Endothelial cell (in vitro differentiated cells): ENCODE measurements around the gene HHIPL1. TPM values are rescaled to one million over a fixed set of nuclear protein-coding genes. Genes with fewer than 3 reads are reported as not detected.

ENCODE experiments used
- DNase-seq: peaks from one replicate; pipeline ENCODE4 v3.0.0; 2021; ENCODE audit warnings: low spot score
- H3K27ac Mint-ChIP-seq: one replicate; pipeline ENCODE4 v1.8.0; 2021; ENCODE audit warnings: mixed read lengths, inconsistent platforms; ENCODE audit not compliant: unreplicated experiment
- H3K27me3 Mint-ChIP-seq: one replicate; pipeline ENCODE4 v1.8.0; 2021; ENCODE audit warnings: mild to moderate bottlenecking, moderate library complexity, mixed read lengths, inconsistent platforms; ENCODE audit not compliant: unreplicated experiment
- H3K36me3 Mint-ChIP-seq: one replicate; pipeline ENCODE4 v1.8.0; 2021; ENCODE audit warnings: mild to moderate bottlenecking, low read depth, mixed read lengths, inconsistent platforms; ENCODE audit not compliant: unreplicated experiment
- H3K4me1 Mint-ChIP-seq: one replicate; pipeline ENCODE4 v1.8.0; 2021; ENCODE audit warnings: mild to moderate bottlenecking, mixed read lengths, inconsistent platforms; ENCODE audit not compliant: unreplicated experiment
- H3K4me3 Mint-ChIP-seq: one replicate; pipeline ENCODE4 v1.8.0; 2021; ENCODE audit warnings: mild to moderate bottlenecking, mixed read lengths, inconsistent platforms; ENCODE audit not compliant: unreplicated experiment
- H3K9me3 Mint-ChIP-seq: one replicate; pipeline ENCODE4 v1.8.0; 2021; ENCODE audit warnings: mixed read lengths, inconsistent platforms; ENCODE audit not compliant: unreplicated experiment
- total RNA-seq: library from RNA; stranded (reverse); fragmentation: NEBNext Ultra II Directional; extraction: Animal tissue kit (Norgen Biotek cat#: 25700); gene quantifications from one replicate; pipeline ENCODE4 v1.2.1, GENCODE V29; 2021; ENCODE audit not compliant: unreplicated experiment
- TF ChIP-seq, protein P1 (sequence below): fragments of 200-600 bp; sonication (generic); IDR thresholded peaks from one replicate; pipeline ENCODE4 v1.5.0; 2021; ENCODE audit warnings: antibody characterized with exemption; ENCODE audit not compliant: unreplicated experiment

HHIPL1 gene
- total RNA-seq, 1 donor from 2014 or later: 15.1 TPM

DNA sequence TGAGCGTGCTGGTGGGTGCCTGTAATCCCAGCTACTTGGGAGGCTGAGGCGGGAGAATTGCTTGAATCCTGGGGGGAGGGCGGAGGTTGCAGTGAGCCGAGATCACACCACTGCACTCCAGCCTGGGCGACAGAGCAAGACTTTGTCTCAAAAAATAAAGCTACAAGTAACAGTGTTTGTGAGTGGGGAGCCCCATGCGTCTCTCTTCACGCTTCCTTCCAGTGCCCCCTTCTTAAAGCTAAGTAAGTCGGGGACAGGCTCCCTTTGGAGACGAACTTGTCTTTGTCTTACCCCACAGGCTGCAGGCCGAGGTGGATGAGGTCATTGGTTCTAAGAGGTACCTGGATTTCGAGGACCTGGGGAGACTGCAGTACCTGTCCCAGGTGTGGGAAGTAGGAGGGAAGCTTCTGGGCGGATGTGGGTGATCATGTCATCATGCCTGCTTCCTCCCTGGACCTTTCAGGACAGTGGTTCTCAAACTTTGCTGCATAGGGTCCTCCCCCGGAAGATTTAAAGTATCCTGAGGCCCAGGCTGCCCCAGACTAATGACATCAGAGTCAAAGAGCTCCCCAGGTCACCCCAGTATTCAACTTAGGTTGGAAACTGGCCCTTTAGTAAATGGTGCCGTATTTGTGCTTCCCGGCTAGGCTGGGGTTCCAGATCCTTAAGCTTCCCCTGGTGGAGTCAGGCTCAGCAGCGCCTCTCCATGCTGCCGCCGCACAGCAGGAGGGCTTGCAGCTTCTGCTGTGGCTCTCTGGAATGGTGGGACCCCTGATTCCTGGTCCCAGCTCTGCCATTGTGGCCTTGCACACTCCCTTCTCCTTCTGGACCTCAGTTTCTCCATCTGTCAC, 76.2 kb downstream of the HHIPL1 start:
- peaks cover 3% of the 10 kb centered on the region for H3K36me3 Mint-ChIP-seq
- no peak for DNase-seq
- no peaks in the 10 kb centered on the region for H3K4me1 Mint-ChIP-seq
- H3K27me3 Mint-ChIP-seq: peaks cover 2% of the 10 kb centered on the region
- H3K27ac Mint-ChIP-seq: no peak overlapping the region
- H3K4me3 Mint-ChIP-seq: no peak overlapping the region
- no peaks in the 10 kb centered on the region for H3K9me3 Mint-ChIP-seq
- TF ChIP-seq, protein P1, sequence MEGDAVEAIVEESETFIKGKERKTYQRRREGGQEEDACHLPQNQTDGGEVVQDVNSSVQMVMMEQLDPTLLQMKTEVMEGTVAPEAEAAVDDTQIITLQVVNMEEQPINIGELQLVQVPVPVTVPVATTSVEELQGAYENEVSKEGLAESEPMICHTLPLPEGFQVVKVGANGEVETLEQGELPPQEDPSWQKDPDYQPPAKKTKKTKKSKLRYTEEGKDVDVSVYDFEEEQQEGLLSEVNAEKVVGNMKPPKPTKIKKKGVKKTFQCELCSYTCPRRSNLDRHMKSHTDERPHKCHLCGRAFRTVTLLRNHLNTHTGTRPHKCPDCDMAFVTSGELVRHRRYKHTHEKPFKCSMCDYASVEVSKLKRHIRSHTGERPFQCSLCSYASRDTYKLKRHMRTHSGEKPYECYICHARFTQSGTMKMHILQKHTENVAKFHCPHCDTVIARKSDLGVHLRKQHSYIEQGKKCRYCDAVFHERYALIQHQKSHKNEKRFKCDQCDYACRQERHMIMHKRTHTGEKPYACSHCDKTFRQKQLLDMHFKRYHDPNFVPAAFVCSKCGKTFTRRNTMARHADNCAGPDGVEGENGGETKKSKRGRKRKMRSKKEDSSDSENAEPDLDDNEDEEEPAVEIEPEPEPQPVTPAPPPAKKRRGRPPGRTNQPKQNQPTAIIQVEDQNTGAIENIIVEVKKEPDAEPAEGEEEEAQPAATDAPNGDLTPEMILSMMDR: no peak

DNA sequence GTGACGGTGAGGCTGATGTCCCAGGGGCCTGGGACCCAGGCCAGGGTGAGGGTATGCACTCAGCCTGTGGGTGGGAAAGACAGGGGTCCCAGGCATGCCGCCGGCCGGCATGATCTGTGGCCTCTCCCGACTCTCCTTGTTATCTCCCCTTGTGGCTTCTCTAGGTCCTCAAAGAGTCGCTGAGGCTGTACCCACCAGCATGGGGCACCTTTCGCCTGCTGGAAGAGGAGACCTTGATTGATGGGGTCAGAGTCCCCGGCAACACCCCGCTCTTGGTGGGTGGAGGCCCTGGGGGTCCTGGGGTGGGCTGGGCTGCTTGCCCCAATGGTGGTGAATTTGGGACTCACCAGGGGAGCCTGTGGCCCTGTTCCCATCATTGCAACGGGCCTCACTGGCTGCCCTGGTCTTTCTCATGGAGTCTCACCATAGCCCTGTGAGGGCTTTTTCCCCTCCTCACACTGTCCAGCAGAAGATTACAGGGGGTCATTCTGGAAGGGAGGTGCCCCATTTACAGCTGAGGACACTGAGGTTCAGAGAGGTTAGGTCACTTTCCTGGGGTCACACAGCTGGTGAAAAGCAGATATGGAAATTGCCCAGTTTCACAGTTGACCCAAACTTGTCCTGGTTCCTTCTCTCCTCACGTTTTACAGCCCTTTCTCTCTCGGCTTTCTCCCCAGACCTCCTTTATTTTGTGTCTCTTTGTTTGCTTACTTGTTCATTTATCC, 77.0 kb downstream of the HHIPL1 start:
- no peak for DNase-seq
- Mint-ChIP-seq H3K36me3 (peaks cover 3% of the 10 kb centered on the region), H3K27me3 (peaks cover 2% of the 10 kb centered on the region), H3K9me3 (no peaks in the 10 kb centered on the region), H3K4me1 (no peaks in the 10 kb centered on the region), H3K27ac (no peak overlapping the region), H3K4me3 (no peak overlapping the region)
- TF ChIP-seq, protein P1: no peak

DNA sequence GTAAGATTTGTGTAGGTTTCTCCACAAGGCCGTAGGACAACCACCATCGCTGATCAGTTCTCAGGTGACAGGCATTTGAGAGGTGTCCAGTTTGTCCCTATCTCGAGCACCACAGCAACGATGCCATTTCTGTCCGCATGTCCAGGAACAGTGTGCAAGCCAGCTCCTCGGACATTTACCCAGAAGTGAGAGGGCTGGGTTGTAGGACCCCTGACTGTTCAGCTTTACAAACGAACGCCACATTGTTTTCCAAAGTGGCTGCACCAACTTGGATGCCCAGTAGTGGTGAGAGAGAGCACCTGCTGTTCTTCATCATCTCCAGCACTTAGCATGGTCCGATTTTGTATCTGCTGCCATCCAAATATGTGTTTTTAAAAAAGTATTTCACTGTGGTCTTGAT, 77.8 kb downstream of the HHIPL1 start:
- Mint-ChIP-seq H3K27ac (no peak overlapping the region), H3K9me3 (no peaks in the 10 kb centered on the region), H3K36me3 (peaks cover 3% of the 10 kb centered on the region), H3K4me3 (no peak overlapping the region), H3K27me3 (peaks cover 2% of the 10 kb centered on the region), H3K4me1 (no peaks in the 10 kb centered on the region)
- TF ChIP-seq, protein P1: no peak
- DNase-seq: no peak

DNA sequence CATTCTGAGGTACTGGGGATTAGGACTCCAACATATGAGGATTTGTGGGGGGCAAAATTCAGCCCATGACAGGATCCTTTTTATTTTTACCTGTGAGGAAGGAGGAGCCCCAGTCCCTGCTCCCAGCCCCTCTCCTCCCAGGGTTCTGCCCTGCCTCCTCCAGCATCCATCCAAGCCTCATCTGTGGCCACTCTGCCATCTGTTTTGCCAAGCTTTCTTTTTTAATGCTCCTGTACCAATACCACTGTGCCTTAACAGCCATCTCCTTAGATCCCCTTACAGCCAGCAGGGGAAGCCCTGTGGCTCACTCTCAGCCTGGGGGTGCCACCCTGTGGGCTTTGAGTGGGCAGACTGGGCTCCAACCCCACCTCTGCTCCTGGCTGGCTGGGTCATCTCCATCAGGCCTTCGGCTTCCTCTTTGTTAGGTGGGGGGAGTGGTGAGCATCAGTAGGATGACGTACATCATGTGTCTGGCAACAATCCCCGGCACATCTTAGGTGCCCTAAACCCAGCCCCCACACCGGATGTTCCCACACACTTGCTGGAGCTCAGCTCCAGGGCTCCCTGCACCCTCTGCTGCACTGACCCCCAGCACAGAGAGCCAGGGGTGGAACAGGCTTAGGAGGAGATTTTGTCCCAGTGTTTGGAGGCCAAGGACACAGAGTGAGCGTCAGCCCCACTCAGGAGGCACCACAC, 79.4 kb downstream of the HHIPL1 start:
- H3K27me3 Mint-ChIP-seq: peaks cover 7% of the 10 kb centered on the region
- H3K4me3 Mint-ChIP-seq: no peak overlapping the region
- no peaks in the 10 kb centered on the region for H3K4me1 Mint-ChIP-seq
- no peak overlapping the region for H3K27ac Mint-ChIP-seq
- no peak for DNase-seq
- no peaks in the 10 kb centered on the region for H3K9me3 Mint-ChIP-seq
- TF ChIP-seq, protein P1: no peak
- no peaks in the 10 kb centered on the region for H3K36me3 Mint-ChIP-seq
